Activated naive CD8-positive, alpha-beta T cell treated with anti-CD3 and anti-CD28 coated beads for 36 hours (primary cell): ENCODE results near the gene TBRG4. TPM values are rescaled to one million over a fixed set of nuclear protein-coding genes. Genes with fewer than 3 reads are reported as not detected.
A peak's percentile ranks its signal among the peaks of the same experiment; 100 is the strongest.

Experiments
- DNase-seq: peaks from one replicate; pipeline ENCODE4 v3.0.0; 2021
- H3K27ac Mint-ChIP-seq: one replicate; pipeline ENCODE4 v1.8.0; 2022; ENCODE audit warnings: mild to moderate bottlenecking, moderate library complexity, mixed read lengths
- H3K27me3 Mint-ChIP-seq: one replicate; pipeline ENCODE4 v1.8.0; 2022; ENCODE audit warnings: mild to moderate bottlenecking, mixed read lengths
- H3K36me3 Mint-ChIP-seq: one replicate; pipeline ENCODE4 v1.8.0; 2021; ENCODE audit warnings: mild to moderate bottlenecking, mixed read lengths
- H3K4me1 Mint-ChIP-seq: one replicate; pipeline ENCODE4 v1.8.0; 2021; ENCODE audit warnings: mixed read lengths
- H3K4me3 Mint-ChIP-seq: one replicate; pipeline ENCODE4 v1.8.0; 2022; ENCODE audit warnings: mild to moderate bottlenecking, moderate library complexity, mixed read lengths
- H3K9me3 Mint-ChIP-seq: one replicate; pipeline ENCODE4 v1.8.0; 2022; ENCODE audit warnings: mixed read lengths
- total RNA-seq, 2 experiments: library from RNA; stranded (reverse); gene quantifications; one replicate each; pipeline ENCODE4 v1.2.3, GENCODE V29; 2021

TBRG4 gene
- total RNA-seq, 2 experiments from 2014 or later: 205 to 207 TPM

DNA sequence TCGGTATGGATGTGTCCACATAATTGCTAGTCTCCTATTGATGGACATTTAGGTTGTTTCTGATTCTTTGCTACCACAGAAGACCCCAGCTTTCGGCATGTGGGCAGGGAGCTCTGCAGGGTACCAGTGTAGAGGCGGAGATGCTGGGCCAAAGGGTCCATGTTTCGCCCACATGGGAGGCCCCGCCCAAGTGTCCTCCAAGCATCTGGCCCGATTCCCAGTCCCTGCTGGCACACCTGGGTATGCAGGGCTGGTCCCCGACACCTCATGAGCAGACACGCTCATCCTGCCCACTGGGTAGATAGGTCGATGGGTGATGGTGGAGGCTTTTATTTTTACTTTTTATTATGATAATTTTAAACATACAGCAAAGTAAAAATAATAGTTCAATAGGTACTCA lies 19.4 kb upstream of the TBRG4 start:
- DNase-seq: no peak
- H3K4me3 Mint-ChIP-seq: no peak overlapping the region
- no peaks in the 10 kb centered on the region for H3K9me3 Mint-ChIP-seq
- H3K27ac Mint-ChIP-seq: no peak overlapping the region
- H3K27me3 Mint-ChIP-seq: no peaks in the 10 kb centered on the region
- no peaks in the 10 kb centered on the region for H3K36me3 Mint-ChIP-seq
- H3K4me1 Mint-ChIP-seq: no peaks in the 10 kb centered on the region

GRCh38 chr7:45129906-45130305 lies 18.4 kb upstream of the TBRG4 start:
- Mint-ChIP-seq H3K9me3 (no peaks in the 10 kb centered on the region), H3K4me3 (no peak overlapping the region), H3K27me3 (no peaks in the 10 kb centered on the region), H3K27ac (no peak overlapping the region), H3K36me3 (no peaks in the 10 kb centered on the region), H3K4me1 (no peaks in the 10 kb centered on the region)
- DNase-seq: no peak

GRCh38 chr7:45129181-45129800 lies 17.8 kb upstream of the TBRG4 start:
- Mint-ChIP-seq H3K27me3 (no peaks in the 10 kb centered on the region), H3K4me1 (no peaks in the 10 kb centered on the region), H3K27ac (no peak overlapping the region), H3K4me3 (no peak overlapping the region), H3K9me3 (no peaks in the 10 kb centered on the region), H3K36me3 (no peaks in the 10 kb centered on the region)
- no peak for DNase-seq

- H3K27me3 Mint-ChIP-seq: no peaks in the 10 kb centered on the region
- H3K9me3 Mint-ChIP-seq: no peaks in the 10 kb centered on the region
- H3K27ac Mint-ChIP-seq: no peak overlapping the region
- no peak for DNase-seq
- H3K4me1 Mint-ChIP-seq: peaks cover 12% of the 10 kb centered on the region
- no peak overlapping the region for H3K4me3 Mint-ChIP-seq
- H3K36me3 Mint-ChIP-seq: no peaks in the 10 kb centered on the region
Measured at GRCh38 chr7:45126920-45127319, 15.4 kb upstream of the TBRG4 start.

- no peak overlapping the region for H3K27ac Mint-ChIP-seq
- H3K9me3 Mint-ChIP-seq: no peaks in the 10 kb centered on the region
- no peaks in the 10 kb centered on the region for H3K27me3 Mint-ChIP-seq
- H3K36me3 Mint-ChIP-seq: no peaks in the 10 kb centered on the region
- no peak overlapping the region for H3K4me3 Mint-ChIP-seq
- DNase-seq: no peak
- peaks cover 12% of the 10 kb centered on the region for H3K4me1 Mint-ChIP-seq
Measured at GRCh38 chr7:45126201-45126600, 14.7 kb upstream of the TBRG4 start.

GRCh38 chr7:45125193-45125904 lies 13.9 kb upstream of the TBRG4 start:
- H3K9me3 Mint-ChIP-seq: no peaks in the 10 kb centered on the region
- H3K36me3 Mint-ChIP-seq: no peaks in the 10 kb centered on the region
- H3K27me3 Mint-ChIP-seq: no peaks in the 10 kb centered on the region
- peaks cover 12% of the 10 kb centered on the region for H3K4me1 Mint-ChIP-seq
- H3K4me3 Mint-ChIP-seq: no peak overlapping the region
- no peak overlapping the region for H3K27ac Mint-ChIP-seq
- DNase-seq: no peak

GRCh38 chr7:45123913-45124710 lies 12.6 kb upstream of the TBRG4 start:
- no peak overlapping the region for H3K27ac Mint-ChIP-seq
- no peak overlapping the region for H3K4me3 Mint-ChIP-seq
- no peaks in the 10 kb centered on the region for H3K9me3 Mint-ChIP-seq
- peaks cover 12% of the 10 kb centered on the region for H3K4me1 Mint-ChIP-seq
- DNase-seq: no peak
- H3K36me3 Mint-ChIP-seq: no peaks in the 10 kb centered on the region
- no peaks in the 10 kb centered on the region for H3K27me3 Mint-ChIP-seq

DNA sequence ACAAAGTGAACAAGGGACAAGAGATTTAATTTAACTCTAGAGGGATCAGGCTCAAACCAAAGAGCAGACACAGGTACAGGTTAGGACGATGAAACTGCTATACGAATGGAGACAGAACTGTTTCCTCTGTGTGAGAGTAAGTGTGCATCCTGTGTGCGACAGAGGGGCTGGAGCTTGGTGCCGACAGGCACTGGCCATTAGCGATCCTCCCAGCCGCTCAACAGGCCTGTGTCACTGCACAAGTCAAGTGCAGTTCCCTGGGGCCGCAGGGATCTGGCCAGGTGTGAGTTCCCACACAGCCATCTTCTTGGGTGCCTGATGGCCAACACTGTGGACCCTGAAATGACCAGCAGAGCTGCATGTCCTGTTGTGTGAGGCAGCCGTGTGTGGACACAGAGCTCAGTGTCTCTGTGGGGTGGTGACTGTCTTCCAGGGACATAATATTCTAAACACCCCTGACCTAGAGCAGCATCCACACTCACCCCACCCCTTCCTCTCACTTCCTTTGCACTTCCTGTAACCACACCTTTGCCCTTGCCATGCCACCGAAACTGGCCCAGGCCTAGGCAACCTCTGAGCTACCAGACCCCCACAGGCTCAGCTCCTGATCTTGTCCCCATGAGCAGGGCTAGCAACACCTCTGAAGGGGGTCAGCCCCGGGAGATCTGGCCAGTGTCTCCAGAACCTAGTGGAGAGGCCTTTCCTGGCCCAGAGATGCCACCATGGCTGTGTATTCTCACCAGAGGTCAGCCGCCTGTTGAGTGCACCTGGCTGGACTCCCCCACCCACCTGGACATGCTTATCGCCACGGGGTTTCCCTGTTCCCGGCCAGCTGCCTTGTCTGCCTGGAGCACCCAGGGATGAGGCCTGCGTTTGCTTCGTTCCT lies 11.7 kb upstream of the TBRG4 start:
- DNase-seq: no peak
- Mint-ChIP-seq H3K4me3 (no peak overlapping the region), H3K4me1 (peaks cover 12% of the 10 kb centered on the region), H3K9me3 (no peaks in the 10 kb centered on the region), H3K27ac (peak overlapping the region; percentile 68), H3K27me3 (no peaks in the 10 kb centered on the region), H3K36me3 (no peaks in the 10 kb centered on the region)

- Mint-ChIP-seq H3K27me3 (peaks cover 1% of the 10 kb centered on the region), H3K27ac (no peak overlapping the region), H3K36me3 (no peaks in the 10 kb centered on the region), H3K4me1 (peaks cover 12% of the 10 kb centered on the region), H3K4me3 (no peak overlapping the region), H3K9me3 (no peaks in the 10 kb centered on the region)
- no peak for DNase-seq
Measured at GRCh38 chr7:45119550-45119949, 8.1 kb upstream of the TBRG4 start.

- peaks cover 7% of the 10 kb centered on the region for H3K27me3 Mint-ChIP-seq
Measured at GRCh38 chr7:45118889-45119331, 7.4 kb upstream of the TBRG4 start.

GRCh38 chr7:45118292-45118691 lies 6.8 kb upstream of the TBRG4 start:
- Mint-ChIP-seq H3K4me1 (peaks cover 7% of the 10 kb centered on the region), H3K4me3 (no peak overlapping the region), H3K27ac (no peak overlapping the region), H3K9me3 (no peaks in the 10 kb centered on the region), H3K27me3 (peaks cover 7% of the 10 kb centered on the region), H3K36me3 (no peaks in the 10 kb centered on the region)
- no peak for DNase-seq

More at GRCh38 chr7:45118889-45119331, 7.4 kb upstream of the TBRG4 start:
- Mint-ChIP-seq H3K27ac (no peak overlapping the region), H3K9me3 (no peaks in the 10 kb centered on the region), H3K4me3 (no peak overlapping the region), H3K36me3 (no peaks in the 10 kb centered on the region), H3K4me1 (peaks cover 12% of the 10 kb centered on the region)
- no peak for DNase-seq

- no peaks in the 10 kb centered on the region for H3K9me3 Mint-ChIP-seq
- peaks cover 3% of the 10 kb centered on the region for H3K4me1 Mint-ChIP-seq
- H3K36me3 Mint-ChIP-seq: no peaks in the 10 kb centered on the region
- H3K4me3 Mint-ChIP-seq: no peak overlapping the region
- H3K27ac Mint-ChIP-seq: no peak overlapping the region
- no peak for DNase-seq
- peaks cover 7% of the 10 kb centered on the region for H3K27me3 Mint-ChIP-seq
Measured at GRCh38 chr7:45117582-45117981, 6.1 kb upstream of the TBRG4 start.

DNA sequence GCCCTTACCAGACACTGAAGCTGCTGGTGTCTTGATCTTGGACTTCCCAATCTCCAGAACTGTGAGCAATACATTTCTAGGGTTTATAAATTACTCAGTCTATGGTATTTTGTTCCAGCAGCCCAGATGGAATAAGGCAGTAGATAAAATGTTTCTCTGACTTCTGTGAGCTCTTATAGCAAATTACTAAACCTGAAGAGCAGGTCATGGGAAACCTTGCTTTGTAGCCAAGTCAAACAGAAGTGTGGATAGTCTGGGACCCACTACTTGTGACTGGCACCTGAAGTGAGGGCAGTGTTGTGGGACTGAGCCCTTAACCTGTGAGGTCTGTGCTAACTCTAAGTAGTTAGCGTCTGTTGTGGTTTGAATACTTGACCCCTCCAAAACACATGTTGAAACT lies 4.6 kb upstream of the TBRG4 start:
- peaks cover 4% of the 10 kb centered on the region for H3K4me1 Mint-ChIP-seq
- H3K27me3 Mint-ChIP-seq: peaks cover 10% of the 10 kb centered on the region
- no peak for DNase-seq
- H3K36me3 Mint-ChIP-seq: peaks cover 4% of the 10 kb centered on the region
- no peak overlapping the region for H3K27ac Mint-ChIP-seq
- H3K4me3 Mint-ChIP-seq: no peak overlapping the region
- H3K9me3 Mint-ChIP-seq: no peaks in the 10 kb centered on the region

- H3K36me3 Mint-ChIP-seq: peaks cover 16% of the 10 kb centered on the region
- DNase-seq: no peak
- H3K4me3 Mint-ChIP-seq: no peak overlapping the region
Measured at GRCh38 chr7:45114926-45115325, 3.4 kb upstream of the TBRG4 start.

More at GRCh38 chr7:45114926-45115325, 3.4 kb upstream of the TBRG4 start:
- H3K27ac Mint-ChIP-seq: no peak overlapping the region
- H3K4me1 Mint-ChIP-seq: peaks cover 7% of the 10 kb centered on the region
- peaks cover 10% of the 10 kb centered on the region for H3K27me3 Mint-ChIP-seq
- H3K9me3 Mint-ChIP-seq: no peaks in the 10 kb centered on the region
